Suprapubic skin (tissue), 3 donors: ENCODE data around the gene ABCA13.

ENCODE experiments used
- CTCF ChIP-seq, 2 donors: fragments of 200-600 bp in 1 of 2; fragments of 450-650 bp in 1 of 2; sonication (generic) in 1 of 2; IDR thresholded peaks; one replicate each; pipeline ENCODE4 v1.5.1; 2016 to 2019; ENCODE audit warnings: antibody characterized with exemption in 2 of 2, mild to moderate bottlenecking in 1 of 2, moderate library complexity in 1 of 2
- EP300 ChIP-seq: sonication (generic); formaldehyde crosslinking; IDR thresholded peaks from one replicate; pipeline ENCODE4 v1.6.1; 2017; ENCODE audit warnings: antibody characterized with exemption

GRCh38 chr7:48188776-48189520 lies 17.7 kb downstream of the ABCA13 start:
- TF ChIP-seq EP300 (no peak), CTCF (IDR thresholded peaks at IDR 0.05) (no peak)
